GM18909 (cell line): ENCODE measurements around the gene GPC3.

Experiments used
- ATAC-seq: cut with Tn5 transposase; IDR thresholded peaks from one replicate; pipeline ENCODE4 v1.9.1; 2021; ENCODE audit warnings: mild to moderate bottlenecking; ENCODE audit not compliant: unreplicated experiment, poor library complexity

The GPC3 gene

GRCh38 chrX:133490955-133491354 is 494.4 kb downstream of the GPC3 start:
- ATAC-seq, result no peak
